GM12892 (cell line): ENCODE results near the gene UST.

Experiments
- DNase-seq: peaks from one replicate; pipeline ENCODE4 v3.0.0; 2011; ENCODE audit not compliant: insufficient read length
- FAIRE-seq: peaks from 2 replicates; lab custom pipeline; 2011; peaks lifted over from hg19 to GRCh38; lab: Jason Lieb, UNC
- POLR2A ChIP-seq: IDR thresholded peaks from 2 replicates; pipeline ENCODE4 v1.6.1; 2011; ENCODE audit warnings: low read depth, low read length, control low read depth
- POLR2AphosphoS5 ChIP-seq: IDR thresholded peaks from 2 replicates; pipeline ENCODE4 v1.6.1; 2011; ENCODE audit warnings: low read depth, low read length, control low read depth
- TAF1 ChIP-seq: IDR thresholded peaks from 2 replicates; pipeline ENCODE4 v1.6.1; 2011; ENCODE audit warnings: low read depth, mild to moderate bottlenecking, control low read depth, low read length, borderline replicate concordance

UST gene

DNA sequence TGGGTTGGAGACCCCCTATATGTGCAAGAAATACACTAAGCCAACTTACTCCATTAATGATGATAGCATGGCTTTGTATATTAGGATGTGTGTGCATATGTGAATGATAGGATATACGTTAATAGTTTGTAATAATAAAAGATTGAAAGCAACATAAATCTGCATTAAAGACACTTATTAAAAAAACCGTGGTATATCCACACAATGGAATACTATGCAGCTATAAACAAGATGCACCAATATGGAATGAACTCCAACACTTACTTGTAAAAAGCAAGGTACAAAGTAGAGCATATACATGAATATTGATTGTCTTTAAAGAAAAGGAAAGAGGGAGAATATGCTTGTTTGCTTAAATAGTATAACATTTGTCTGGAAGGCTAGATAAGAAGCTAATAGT is 68.0 kb downstream of the UST start:
- FAIRE-seq: no peak
- TF ChIP-seq POLR2A (no peak), POLR2AphosphoS5 (no peak), TAF1 (no peak)
- no peak for DNase-seq

DNA sequence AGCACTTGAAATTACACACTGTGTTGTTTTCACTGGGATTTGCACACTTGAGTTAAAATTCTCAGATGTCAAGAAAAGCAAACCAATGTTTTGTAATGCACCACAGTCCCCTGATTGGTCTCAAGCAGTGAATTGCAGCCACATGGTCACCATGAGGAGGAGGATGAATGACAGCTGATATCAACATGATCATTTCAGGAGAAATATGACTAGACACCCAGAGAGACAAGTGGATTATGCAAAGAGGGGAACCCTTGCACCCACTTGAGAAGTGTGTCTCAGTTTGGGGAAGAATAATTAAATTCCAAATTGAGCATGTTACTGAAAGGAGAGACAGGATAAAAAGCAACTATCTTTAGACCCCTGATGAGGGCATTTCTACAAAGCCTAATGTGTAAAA is 69.3 kb downstream of the UST start:
- no peak for FAIRE-seq
- no peak for TF ChIP-seq TAF1
- no peak for TF ChIP-seq POLR2AphosphoS5

GRCh38 chr6:148817689-148818088 is 70.9 kb downstream of the UST start:
- FAIRE-seq (no peak), DNase-seq (no peak)
- TF ChIP-seq TAF1 (no peak), POLR2A (no peak), POLR2AphosphoS5 (no peak)

More for the DNA sequence above, 69.3 kb downstream of the UST start:
- DNase-seq: no peak

DNA sequence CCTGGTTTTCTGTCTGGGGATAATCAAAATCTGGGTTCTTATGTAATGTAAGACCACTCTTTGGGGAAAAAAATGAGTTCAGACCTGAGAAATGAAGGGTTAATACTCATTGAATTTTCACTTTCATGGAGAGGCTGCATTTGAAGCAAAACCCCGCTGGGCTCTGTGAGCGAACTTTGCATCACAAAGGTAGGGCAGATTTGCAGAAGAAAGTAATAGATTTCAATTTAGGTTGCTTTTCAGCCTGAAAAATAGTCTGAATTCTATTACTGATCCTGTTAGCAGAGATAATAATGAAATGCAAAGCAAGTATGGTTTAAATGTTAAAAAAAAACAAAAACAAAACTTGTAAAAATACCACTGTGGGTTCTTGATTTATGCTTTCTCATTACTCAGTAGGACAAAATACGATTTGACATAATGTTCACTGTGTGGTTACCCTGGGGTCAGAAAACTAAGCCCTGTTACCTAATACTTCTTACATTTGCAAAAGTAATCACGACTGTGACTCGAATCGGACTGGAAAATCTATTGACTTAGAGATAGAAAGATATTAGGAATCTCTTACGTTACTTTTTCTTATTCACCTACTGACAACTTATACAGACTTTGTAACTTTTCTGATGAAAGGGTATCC is 72.2 kb downstream of the UST start:
- DNase-seq (no peak), FAIRE-seq (no peak)
- no peak for TF ChIP-seq POLR2A

DNA sequence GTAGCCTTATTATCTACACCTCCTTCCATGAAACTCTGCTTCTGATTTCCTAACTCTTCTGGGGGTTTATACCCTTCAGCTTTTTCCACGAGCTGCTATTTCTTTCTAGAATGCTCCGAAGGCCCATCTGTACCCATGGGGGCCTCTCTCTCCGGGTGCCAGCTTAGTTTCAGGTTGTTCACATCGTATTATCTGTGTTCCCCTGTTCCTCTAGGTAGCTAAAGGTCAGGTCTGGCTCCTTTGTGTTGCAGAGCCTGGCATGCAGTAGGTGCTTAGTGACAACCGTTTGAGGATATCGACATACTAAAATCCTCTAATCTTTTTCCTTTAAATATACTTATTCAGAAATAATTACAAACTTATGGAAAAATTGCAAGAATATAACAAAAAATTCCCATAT is 73.0 kb downstream of the UST start:
- TF ChIP-seq TAF1: no peak
- no peak for FAIRE-seq
- no peak for DNase-seq

- TF ChIP-seq POLR2A (no peak), POLR2AphosphoS5 (no peak), TAF1 (no peak)
- DNase-seq: no peak
- no peak for FAIRE-seq
Observed at GRCh38 chr6:148822819-148823218, 76.0 kb downstream of the UST start.

GRCh38 chr6:148824291-148824690 is 77.5 kb downstream of the UST start:
- TF ChIP-seq POLR2AphosphoS5 (no peak), POLR2A (no peak), TAF1 (no peak)
- DNase-seq (no peak), FAIRE-seq (no peak)

- no peak for FAIRE-seq
- no peak for DNase-seq
- TF ChIP-seq POLR2A (no peak), TAF1 (no peak), POLR2AphosphoS5 (no peak)
Observed at GRCh38 chr6:148824960-148825359, 78.1 kb downstream of the UST start.

GRCh38 chr6:148825492-148825891 is 78.7 kb downstream of the UST start:
- DNase-seq (no peak), FAIRE-seq (no peak)
- TF ChIP-seq TAF1 (no peak), POLR2AphosphoS5 (no peak), POLR2A (no peak)

DNA sequence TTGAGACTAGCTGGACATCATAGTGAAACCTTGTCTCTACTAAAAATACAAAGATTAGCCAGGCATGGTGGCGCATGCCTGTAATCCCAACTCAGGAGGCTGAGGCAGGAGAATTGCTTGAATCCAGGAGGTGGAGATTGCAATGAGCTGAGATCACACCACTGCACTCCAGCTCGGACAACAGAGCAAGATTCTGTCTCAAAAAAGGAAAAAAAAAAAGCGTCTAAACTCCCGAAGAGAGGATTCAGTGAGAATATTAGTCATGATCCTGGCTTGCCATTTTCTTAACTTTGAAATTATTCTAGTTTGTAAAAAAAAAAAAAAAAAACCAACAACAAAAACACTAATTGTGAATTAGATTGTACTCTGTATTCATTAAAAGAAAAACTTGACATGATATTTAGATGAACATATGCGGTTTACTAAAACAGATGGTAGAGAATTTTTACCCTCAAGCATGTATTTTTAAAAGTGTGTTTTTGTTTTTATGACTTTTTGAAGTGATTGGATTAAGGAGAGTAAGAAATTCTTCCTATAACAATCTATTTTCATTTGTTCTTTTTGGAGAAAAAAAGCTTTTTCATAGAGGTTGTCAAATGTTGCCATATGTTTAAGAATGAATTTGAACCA is 80.7 kb downstream of the UST start:
- FAIRE-seq: no peak
- no peak for TF ChIP-seq TAF1
- TF ChIP-seq POLR2A: no peak
- no peak for TF ChIP-seq POLR2AphosphoS5
- no peak for DNase-seq

DNA sequence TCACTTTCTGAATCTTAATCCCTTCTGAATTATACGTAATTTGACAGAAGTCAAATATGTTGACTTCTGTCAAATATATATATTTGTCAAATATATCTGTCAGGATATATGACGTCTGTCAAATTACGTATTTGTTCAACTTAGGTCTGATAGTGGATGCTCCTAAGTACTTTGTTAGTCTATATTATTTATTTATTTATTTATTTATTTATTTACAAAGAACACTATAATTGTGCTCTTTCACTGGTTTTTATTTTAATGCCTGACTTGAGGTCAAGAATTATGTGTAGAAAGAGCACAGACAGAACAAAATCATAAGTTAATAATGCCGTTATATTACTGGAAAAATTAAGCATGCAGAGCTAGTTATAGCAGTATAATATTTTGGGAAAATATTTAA is 81.2 kb downstream of the UST start:
- DNase-seq (no peak), FAIRE-seq (no peak)
- TF ChIP-seq TAF1: no peak
- no peak for TF ChIP-seq POLR2A
- TF ChIP-seq POLR2AphosphoS5: no peak

DNA sequence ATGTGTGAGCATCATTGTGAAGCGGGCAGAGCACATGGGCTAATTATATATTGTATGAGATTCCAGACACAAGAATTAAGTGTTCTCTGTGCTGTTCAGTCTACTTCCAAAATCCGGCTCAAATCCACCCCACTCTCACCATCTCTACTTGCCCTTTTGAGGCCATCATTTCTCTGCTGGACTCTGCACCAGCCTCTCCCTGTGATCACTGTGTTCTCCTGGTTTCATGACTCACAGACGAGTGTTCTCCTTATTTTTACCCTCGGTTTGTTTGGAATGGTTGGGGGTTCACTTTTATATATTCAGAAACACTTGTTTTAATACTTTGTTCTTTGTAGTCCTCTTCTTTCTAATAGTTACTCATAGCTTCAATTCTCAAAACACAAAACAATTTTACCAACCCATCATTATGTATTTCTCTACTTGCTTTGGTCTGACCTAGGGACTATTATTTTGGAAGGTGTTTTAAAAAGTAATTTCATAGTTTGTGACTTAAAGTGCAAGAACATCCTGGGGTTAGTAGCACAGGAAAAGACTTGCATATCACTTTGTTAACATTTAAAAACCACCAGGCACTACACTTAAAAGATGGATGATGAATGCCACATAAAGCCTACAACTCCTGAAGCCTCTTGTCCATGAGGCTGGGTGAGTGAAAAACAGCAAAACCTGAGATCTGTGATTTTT is 82.7 kb downstream of the UST start:
- FAIRE-seq (no peak), DNase-seq (no peak)
- TF ChIP-seq POLR2A (no peak), TAF1 (no peak), POLR2AphosphoS5 (no peak)
